Central memory CD8-positive, alpha-beta T cell (primary cell): ENCODE results near the gene RAB35.

Experiments
- ATAC-seq: fragments of 150-1000 bp; cut with Tn5 transposase; replicated peaks from 2 replicates; pipeline ENCODE4 v1.10.0; 2022; ENCODE audit warnings: mild to moderate bottlenecking, moderate FRiP score, moderate number of reproducible peaks; ENCODE audit not compliant: poor library complexity, severe bottlenecking; ENCODE audit errors: extremely low read depth
- DNase-seq, 2 donors: peaks; one replicate each; pipeline ENCODE4 v3.0.0; 2021; ENCODE audit warnings: low spot score in 2 of 2
- H3K27ac Mint-ChIP-seq: one replicate; pipeline ENCODE4 v1.8.0; 2022; ENCODE audit warnings: low read depth, mild to moderate bottlenecking, moderate library complexity, mixed read lengths
- H3K27me3 Mint-ChIP-seq: one replicate; pipeline ENCODE4 v1.8.0; 2022; ENCODE audit warnings: mixed read lengths
- H3K36me3 Mint-ChIP-seq: one replicate; pipeline ENCODE4 v1.8.0; 2022; ENCODE audit warnings: mild to moderate bottlenecking, moderate library complexity, mixed read lengths; ENCODE audit not compliant: insufficient read depth
- H3K4me1 Mint-ChIP-seq: one replicate; pipeline ENCODE4 v1.8.0; 2022; ENCODE audit warnings: mixed read lengths
- H3K4me3 Mint-ChIP-seq: one replicate; pipeline ENCODE4 v1.8.0; 2022; ENCODE audit warnings: mild to moderate bottlenecking, moderate library complexity, mixed read lengths
- H3K9me3 Mint-ChIP-seq: one replicate; pipeline ENCODE4 v1.8.0; 2022; ENCODE audit warnings: mixed read lengths

The RAB35 gene

GRCh38 chr12:120096671-120097202 is 19.8 kb downstream of the RAB35 start:
- Mint-ChIP-seq H3K4me3 (no peak overlapping the region), H3K27me3 (no peaks in the 10 kb centered on the region), H3K9me3 (no peaks in the 10 kb centered on the region), H3K4me1 (peaks cover 12% of the 10 kb centered on the region), H3K36me3 (peaks cover 47% of the 10 kb centered on the region), H3K27ac (no peak overlapping the region)
- ATAC-seq (no peak), DNase-seq (no peak)

- Mint-ChIP-seq H3K27ac (no peak overlapping the region), H3K9me3 (no peaks in the 10 kb centered on the region), H3K36me3 (peaks cover 49% of the 10 kb centered on the region), H3K4me3 (no peak overlapping the region), H3K4me1 (peaks cover 12% of the 10 kb centered on the region), H3K27me3 (no peaks in the 10 kb centered on the region)
- ATAC-seq (no peak), DNase-seq (no peak)
Measured at GRCh38 chr12:120095736-120096135, 20.8 kb downstream of the RAB35 start.

GRCh38 chr12:120095331-120095730 is 21.2 kb downstream of the RAB35 start:
- no peak overlapping the region for H3K27ac Mint-ChIP-seq
- DNase-seq = no peak
- no peaks in the 10 kb centered on the region for H3K9me3 Mint-ChIP-seq
- peaks cover 12% of the 10 kb centered on the region for H3K4me1 Mint-ChIP-seq
- H3K4me3 Mint-ChIP-seq = no peak overlapping the region
- ATAC-seq = no peak
- peaks cover 47% of the 10 kb centered on the region for H3K36me3 Mint-ChIP-seq
- no peaks in the 10 kb centered on the region for H3K27me3 Mint-ChIP-seq

GRCh38 chr12:120094485-120094884 is 22.1 kb downstream of the RAB35 start:
- peaks cover 50% of the 10 kb centered on the region for H3K36me3 Mint-ChIP-seq
- H3K9me3 Mint-ChIP-seq = no peaks in the 10 kb centered on the region
- DNase-seq (no peak), ATAC-seq (no peak)
- H3K27me3 Mint-ChIP-seq = no peaks in the 10 kb centered on the region
- H3K27ac Mint-ChIP-seq = peak overlapping the region; percentile 32
- peaks cover 7% of the 10 kb centered on the region for H3K4me1 Mint-ChIP-seq
- no peak overlapping the region for H3K4me3 Mint-ChIP-seq

GRCh38 chr12:120093592-120094355 is 22.8 kb downstream of the RAB35 start:
- no peaks in the 10 kb centered on the region for H3K9me3 Mint-ChIP-seq
- H3K27me3 Mint-ChIP-seq = no peaks in the 10 kb centered on the region
- H3K27ac Mint-ChIP-seq = no peak overlapping the region
- peaks cover 51% of the 10 kb centered on the region for H3K36me3 Mint-ChIP-seq
- H3K4me3 Mint-ChIP-seq = no peak overlapping the region
- ATAC-seq (no peak), DNase-seq (no peak)
- H3K4me1 Mint-ChIP-seq = peaks cover 7% of the 10 kb centered on the region

- H3K27me3 Mint-ChIP-seq = no peaks in the 10 kb centered on the region
- H3K36me3 Mint-ChIP-seq = peaks cover 49% of the 10 kb centered on the region
- peaks cover 7% of the 10 kb centered on the region for H3K4me1 Mint-ChIP-seq
- ATAC-seq (no peak), DNase-seq (no peak)
- H3K27ac Mint-ChIP-seq = no peak overlapping the region
- no peaks in the 10 kb centered on the region for H3K9me3 Mint-ChIP-seq
- no peak overlapping the region for H3K4me3 Mint-ChIP-seq
Measured at GRCh38 chr12:120093336-120093591, 23.3 kb downstream of the RAB35 start.

- no peak for DNase-seq
- Mint-ChIP-seq H3K27me3 (no peaks in the 10 kb centered on the region), H3K4me1 (peaks cover 7% of the 10 kb centered on the region), H3K36me3 (peaks cover 47% of the 10 kb centered on the region), H3K4me3 (no peak overlapping the region), H3K27ac (no peak overlapping the region), H3K9me3 (no peaks in the 10 kb centered on the region)
- no peak for ATAC-seq
Measured at GRCh38 chr12:120092551-120093335, 23.8 kb downstream of the RAB35 start.

- peak overlapping the region; percentile 25 for H3K27ac Mint-ChIP-seq
- DNase-seq = no peak
- no peaks in the 10 kb centered on the region for H3K27me3 Mint-ChIP-seq
- H3K4me3 Mint-ChIP-seq = no peak overlapping the region
- H3K4me1 Mint-ChIP-seq = peaks cover 19% of the 10 kb centered on the region
- H3K36me3 Mint-ChIP-seq = peaks cover 49% of the 10 kb centered on the region
- no peaks in the 10 kb centered on the region for H3K9me3 Mint-ChIP-seq
- ATAC-seq = no peak
Measured at GRCh38 chr12:120091371-120092090, 25.0 kb downstream of the RAB35 start.

- Mint-ChIP-seq H3K4me3 (no peak overlapping the region), H3K27ac (peak overlapping the region; percentile 25), H3K36me3 (peaks cover 45% of the 10 kb centered on the region), H3K27me3 (no peaks in the 10 kb centered on the region), H3K4me1 (peaks cover 23% of the 10 kb centered on the region), H3K9me3 (no peaks in the 10 kb centered on the region)
- ATAC-seq (no peak), DNase-seq (no peak)
Measured at GRCh38 chr12:120090626-120091295, 25.8 kb downstream of the RAB35 start.

GRCh38 chr12:120090206-120090605 is 26.3 kb downstream of the RAB35 start:
- ATAC-seq (no peak), DNase-seq (no peak)
- H3K27me3 Mint-ChIP-seq = no peaks in the 10 kb centered on the region
- no peaks in the 10 kb centered on the region for H3K9me3 Mint-ChIP-seq
- no peak overlapping the region for H3K4me3 Mint-ChIP-seq
- H3K27ac Mint-ChIP-seq = no peak overlapping the region
- peaks cover 23% of the 10 kb centered on the region for H3K4me1 Mint-ChIP-seq
- peaks cover 44% of the 10 kb centered on the region for H3K36me3 Mint-ChIP-seq

GRCh38 chr12:120089796-120090195 is 26.8 kb downstream of the RAB35 start:
- H3K4me1 Mint-ChIP-seq = peaks cover 23% of the 10 kb centered on the region
- no peak for DNase-seq
- no peaks in the 10 kb centered on the region for H3K9me3 Mint-ChIP-seq
- H3K36me3 Mint-ChIP-seq = peaks cover 45% of the 10 kb centered on the region
- H3K27ac Mint-ChIP-seq = no peak overlapping the region
- no peak overlapping the region for H3K4me3 Mint-ChIP-seq
- no peak for ATAC-seq
- no peaks in the 10 kb centered on the region for H3K27me3 Mint-ChIP-seq

- Mint-ChIP-seq H3K27ac (no peak overlapping the region), H3K4me3 (no peak overlapping the region), H3K27me3 (no peaks in the 10 kb centered on the region), H3K9me3 (no peaks in the 10 kb centered on the region), H3K4me1 (peaks cover 23% of the 10 kb centered on the region), H3K36me3 (peaks cover 48% of the 10 kb centered on the region)
- DNase-seq (no peak), ATAC-seq (no peak)
Measured at GRCh38 chr12:120089105-120089504, 27.4 kb downstream of the RAB35 start.
